Fibroblast of lung (primary cell): ENCODE measurements around the gene NLRC4. TPM values are rescaled to one million over a fixed set of nuclear protein-coding genes. Genes with fewer than 3 reads are reported as not detected.

Source experiments
- DNase-seq, 2 donors: peaks; one replicate each; pipeline versions ENCODE4 v3.0.0 to v3.0.0-alpha.2; 2010; ENCODE audit warnings: low read depth in 2 of 2
- H2AFZ ChIP-seq: 2 replicates; pipeline ENCODE4 v1.5.1; 2012; ENCODE audit warnings: low read length, control low read depth, inconsistent platforms
- H3K27ac ChIP-seq: 2 replicates; pipeline ENCODE4 v1.5.1; 2011; ENCODE audit warnings: low read length, control low read depth; ENCODE audit not compliant: insufficient read depth
- H3K27me3 ChIP-seq: 2 replicates; pipeline ENCODE4 v1.5.1; 2011; ENCODE audit warnings: mild to moderate bottlenecking, low read length; ENCODE audit not compliant: control insufficient read depth, insufficient read depth
- H3K36me3 ChIP-seq: 2 replicates; pipeline ENCODE4 v1.5.1; 2011; ENCODE audit warnings: low read length; ENCODE audit not compliant: control insufficient read depth, insufficient read depth
- H3K4me1 ChIP-seq: 2 replicates; pipeline ENCODE4 v1.5.1; 2011; ENCODE audit warnings: low read length; ENCODE audit not compliant: control insufficient read depth, insufficient read depth; ENCODE audit errors: extremely low read depth
- H3K4me2 ChIP-seq: 2 replicates; pipeline ENCODE4 v1.5.1; 2011; ENCODE audit warnings: low read length, control low read depth; ENCODE audit not compliant: insufficient read depth; ENCODE audit errors: extremely low read depth
- H3K4me3 ChIP-seq, 4 experiments: fragments of 200-600 bp in 1 of 4; sonication (generic) in 1 of 4; replicated peaks in 1 of 4; 2 replicates each; pipeline ENCODE4 v1.5.1; 2011 to 2016; ENCODE audit warnings: low read length in 4 of 4, low read depth in 3 of 4, mild to moderate bottlenecking in 3 of 4, control low read depth in 2 of 4, inconsistent platforms in 1 of 4, mixed read lengths in 1 of 4; ENCODE audit not compliant: insufficient read depth in 1 of 4; ENCODE audit errors: control extremely low read depth in 1 of 4
- H3K79me2 ChIP-seq: 2 replicates; pipeline ENCODE4 v1.5.1; 2012; ENCODE audit warnings: mild to moderate bottlenecking, low read length, inconsistent platforms; ENCODE audit not compliant: control insufficient read depth, insufficient read depth
- H3K9ac ChIP-seq: 2 replicates; pipeline ENCODE4 v1.5.1; 2011; ENCODE audit warnings: mild to moderate bottlenecking, low read length, control low read depth; ENCODE audit not compliant: insufficient read depth
- H3K9me3 ChIP-seq: 2 replicates; pipeline ENCODE4 v1.5.1; 2012; ENCODE audit warnings: low read depth, low read length; ENCODE audit not compliant: control insufficient read depth, insufficient read depth
- H4K20me1 ChIP-seq: 2 replicates; pipeline ENCODE4 v1.5.1; 2011; ENCODE audit warnings: low read length; ENCODE audit not compliant: control insufficient read depth, insufficient read depth; ENCODE audit errors: extremely low read depth
- EZH2 ChIP-seq: IDR thresholded peaks from 2 replicates; pipeline ENCODE4 v1.5.1; 2012; ENCODE audit warnings: low read length, control low read depth, mild to moderate bottlenecking; ENCODE audit errors: missing control alignments
- polyA plus RNA-seq, 2 donors: library from polyadenylated mRNA; depleted of rRNA in 1 of 2; stranded (reverse) in 1 of 2; unstranded in 1 of 2; fragments of >200 nt; gene quantifications; 2 replicates each; pipeline ENCODE4 v1.2.1, GENCODE V29; 2011 to 2012; ENCODE audit warnings: missing spikeins in 1 of 2
- total RNA-seq: library from RNA; depleted of rRNA; stranded (reverse); fragments of >200 nt; gene quantifications from 2 replicates; pipeline ENCODE4 v1.2.1, GENCODE V29; 2014
- TF ChIP-seq, protein P1 (sequence below), 2 donors: IDR thresholded peaks in 1 of 2; conservative IDR thresholded peaks in 1 of 2; 1 replicate in 1 of 2; 2 replicates in 1 of 2; pipeline ENCODE4 v1.5.1; 2011 to 2012; ENCODE audit warnings: low read length in 2 of 2, control low read depth in 1 of 2, inconsistent platforms in 1 of 2, low read depth in 1 of 2, mild to moderate bottlenecking in 1 of 2

NLRC4 gene
- total and polyA plus RNA-seq, 2 donors (not counting 1 experiment from before 2014, with no cell fraction given) = not detected

DNA sequence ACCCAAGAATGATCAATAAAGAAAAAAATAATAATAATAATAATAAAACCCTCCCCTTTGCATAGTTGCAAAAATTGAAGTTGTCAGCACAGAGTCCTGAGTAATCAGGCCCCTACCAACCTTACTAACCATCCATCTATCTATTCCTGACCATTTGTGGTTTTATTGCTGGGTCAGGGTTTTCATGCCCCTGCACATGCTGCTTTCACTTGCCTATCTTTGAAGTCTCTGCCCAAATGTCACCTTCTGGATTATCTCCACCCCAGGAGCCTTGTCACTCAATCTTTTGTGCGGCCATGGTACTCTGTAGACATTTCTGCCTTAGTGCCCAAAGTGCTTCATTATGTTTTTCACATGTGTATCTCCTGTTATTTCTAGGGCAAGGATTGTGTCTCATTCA is 63.9 kb downstream of the NLRC4 start:
- no peak overlapping the region for H2AFZ ChIP-seq
- no peaks in the 10 kb centered on the region for H3K36me3 ChIP-seq
- H3K9me3 ChIP-seq = no peaks in the 10 kb centered on the region
- H4K20me1 ChIP-seq = no peaks in the 10 kb centered on the region
- no peak for DNase-seq
- H3K79me2 ChIP-seq = no peaks in the 10 kb centered on the region
- no peak overlapping the region for H3K9ac ChIP-seq
- no peak overlapping the region for H3K27ac ChIP-seq
- no peak for TF ChIP-seq EZH2
- TF ChIP-seq, protein P1, sequence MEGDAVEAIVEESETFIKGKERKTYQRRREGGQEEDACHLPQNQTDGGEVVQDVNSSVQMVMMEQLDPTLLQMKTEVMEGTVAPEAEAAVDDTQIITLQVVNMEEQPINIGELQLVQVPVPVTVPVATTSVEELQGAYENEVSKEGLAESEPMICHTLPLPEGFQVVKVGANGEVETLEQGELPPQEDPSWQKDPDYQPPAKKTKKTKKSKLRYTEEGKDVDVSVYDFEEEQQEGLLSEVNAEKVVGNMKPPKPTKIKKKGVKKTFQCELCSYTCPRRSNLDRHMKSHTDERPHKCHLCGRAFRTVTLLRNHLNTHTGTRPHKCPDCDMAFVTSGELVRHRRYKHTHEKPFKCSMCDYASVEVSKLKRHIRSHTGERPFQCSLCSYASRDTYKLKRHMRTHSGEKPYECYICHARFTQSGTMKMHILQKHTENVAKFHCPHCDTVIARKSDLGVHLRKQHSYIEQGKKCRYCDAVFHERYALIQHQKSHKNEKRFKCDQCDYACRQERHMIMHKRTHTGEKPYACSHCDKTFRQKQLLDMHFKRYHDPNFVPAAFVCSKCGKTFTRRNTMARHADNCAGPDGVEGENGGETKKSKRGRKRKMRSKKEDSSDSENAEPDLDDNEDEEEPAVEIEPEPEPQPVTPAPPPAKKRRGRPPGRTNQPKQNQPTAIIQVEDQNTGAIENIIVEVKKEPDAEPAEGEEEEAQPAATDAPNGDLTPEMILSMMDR (conservative IDR thresholded peaks at IDR 0.05 in 1 of 2, IDR thresholded peaks at IDR 0.05 in 1 of 2; ENCODE audit: low read depth in 1 of 2, low read length in 2 of 2) = no peak
- H3K4me3 ChIP-seq = no peak overlapping the region
- H3K4me2 ChIP-seq = no peak overlapping the region
- H3K4me1 ChIP-seq = no peaks in the 10 kb centered on the region
- H3K27me3 ChIP-seq = no peaks in the 10 kb centered on the region

DNA sequence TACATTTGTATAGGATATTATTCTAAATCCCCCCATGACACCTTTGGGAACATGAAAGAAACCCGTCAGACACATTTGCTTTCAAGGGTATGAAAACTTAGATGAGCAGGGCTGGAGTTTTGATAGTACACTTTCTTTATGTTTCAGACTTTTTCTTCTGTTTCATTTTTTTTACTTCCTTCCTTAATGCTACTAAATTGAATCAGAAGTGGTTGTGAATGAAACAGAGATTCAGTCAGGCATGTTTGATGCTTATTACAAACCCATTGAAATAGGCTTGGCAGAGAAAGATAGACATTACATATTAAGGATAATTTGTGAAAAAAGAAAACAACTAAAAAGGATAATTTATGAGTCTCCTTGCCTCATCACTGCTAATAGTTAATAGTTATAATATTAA is 72.3 kb downstream of the NLRC4 start:
- no peak overlapping the region for H2AFZ ChIP-seq
- no peaks in the 10 kb centered on the region for H3K79me2 ChIP-seq
- no peak for TF ChIP-seq EZH2
- TF ChIP-seq, protein P1 (conservative IDR thresholded peaks at IDR 0.05 in 1 of 2, IDR thresholded peaks at IDR 0.05 in 1 of 2; ENCODE audit: low read depth in 1 of 2, low read length in 2 of 2) = no peak
- H3K27ac ChIP-seq = no peak overlapping the region
- no peak overlapping the region for H3K9ac ChIP-seq
- H3K4me1 ChIP-seq = no peaks in the 10 kb centered on the region
- H3K4me3 ChIP-seq = no peak overlapping the region
- H3K36me3 ChIP-seq = no peaks in the 10 kb centered on the region
- H3K9me3 ChIP-seq = no peaks in the 10 kb centered on the region
- DNase-seq = no peak
- no peak overlapping the region for H3K4me2 ChIP-seq
- no peaks in the 10 kb centered on the region for H3K27me3 ChIP-seq
- H4K20me1 ChIP-seq = no peaks in the 10 kb centered on the region

DNA sequence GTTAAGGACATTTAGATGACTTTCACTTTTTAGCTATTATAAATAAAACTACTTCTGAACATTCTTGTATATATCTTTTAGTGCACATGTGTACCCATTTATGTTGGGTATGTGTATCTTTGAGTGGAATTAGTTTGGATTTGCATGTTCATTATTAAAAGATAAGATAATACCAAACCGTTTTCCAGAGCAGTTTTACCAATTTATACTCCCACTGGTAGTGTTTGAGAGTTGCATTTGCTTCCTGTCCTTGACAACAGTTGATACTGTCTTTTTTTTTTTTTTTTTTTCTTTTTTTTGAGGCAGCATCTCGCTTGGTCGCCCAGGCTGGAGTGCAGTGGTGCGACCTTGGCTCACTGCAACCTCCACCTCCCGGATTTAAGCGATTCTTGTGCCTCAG is 75.7 kb downstream of the NLRC4 start:
- Histone ChIP-seq H3K79me2 (no peaks in the 10 kb centered on the region), H3K9me3 (no peaks in the 10 kb centered on the region), H3K9ac (no peak overlapping the region), H3K4me1 (no peaks in the 10 kb centered on the region), H3K4me3 (no peak overlapping the region), H3K4me2 (no peak overlapping the region), H2AFZ (no peak overlapping the region), H3K27me3 (no peaks in the 10 kb centered on the region), H3K36me3 (no peaks in the 10 kb centered on the region), H4K20me1 (no peaks in the 10 kb centered on the region), H3K27ac (no peak overlapping the region)
- no peak for DNase-seq
- TF ChIP-seq, protein P1 (conservative IDR thresholded peaks at IDR 0.05 in 1 of 2, IDR thresholded peaks at IDR 0.05 in 1 of 2; ENCODE audit: low read depth in 1 of 2, low read length in 2 of 2) = no peak
- TF ChIP-seq EZH2 = no peak
